Osteocyte (in vitro differentiated cells): Measurements from ENCODE around the gene MT4. TPM values are rescaled to one million over a fixed set of nuclear protein-coding genes. Genes with fewer than 3 reads are reported as not detected.

Source experiments
- DNase-seq: peaks from one replicate; pipeline ENCODE4 v3.0.0; 2021; ENCODE audit warnings: mixed read lengths; ENCODE audit not compliant: unreplicated experiment; ENCODE audit errors: extremely low spot score
- H3K27ac Mint-ChIP-seq: one replicate; pipeline ENCODE4 v1.8.0; 2021; ENCODE audit warnings: mild to moderate bottlenecking, mixed read lengths; ENCODE audit not compliant: unreplicated experiment
- H3K27me3 Mint-ChIP-seq: one replicate; pipeline ENCODE4 v1.8.0; 2021; ENCODE audit warnings: mixed read lengths; ENCODE audit not compliant: unreplicated experiment
- H3K36me3 Mint-ChIP-seq: one replicate; pipeline ENCODE4 v1.8.0; 2021; ENCODE audit warnings: mixed read lengths; ENCODE audit not compliant: unreplicated experiment
- H3K4me1 Mint-ChIP-seq: one replicate; pipeline ENCODE4 v1.8.0; 2021; ENCODE audit warnings: mixed read lengths; ENCODE audit not compliant: unreplicated experiment
- H3K4me3 Mint-ChIP-seq: one replicate; pipeline ENCODE4 v1.8.0; 2021; ENCODE audit warnings: mild to moderate bottlenecking, moderate library complexity, mixed read lengths; ENCODE audit not compliant: unreplicated experiment
- H3K9me3 Mint-ChIP-seq: one replicate; pipeline ENCODE4 v1.8.0; 2021; ENCODE audit warnings: mixed read lengths; ENCODE audit not compliant: unreplicated experiment
- total RNA-seq: library from RNA; stranded (reverse); gene quantifications from 2 replicates; pipeline ENCODE4 v1.2.1, GENCODE V29; 2021
- TF ChIP-seq, protein P1 (sequence below): fragments of 200-600 bp; sonication (generic); IDR thresholded peaks from 2 replicates; pipeline ENCODE4 v1.5.0; 2021; ENCODE audit warnings: antibody characterized with exemption, mild to moderate bottlenecking, moderate library complexity

MT4 gene
- total RNA-seq, 1 donor from 2014 or later, result not detected

DNA sequence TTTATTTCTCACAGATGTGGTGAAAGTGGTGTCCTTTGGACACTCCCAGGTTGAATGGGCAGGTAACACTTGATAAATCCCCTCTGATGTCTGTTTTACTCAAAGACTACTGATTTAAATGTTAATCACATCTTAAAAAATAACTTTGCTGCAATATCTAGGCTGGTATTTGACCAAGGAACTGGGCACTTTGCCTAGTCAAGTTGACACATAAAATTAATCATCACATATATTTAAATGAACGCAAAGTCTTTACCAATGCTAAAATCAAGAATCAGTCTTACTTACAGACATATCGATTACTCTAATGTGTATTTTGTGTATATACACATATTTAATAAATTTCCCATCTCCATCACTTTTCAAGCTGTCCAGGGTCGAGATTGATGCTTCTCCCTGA is 50.5 kb downstream of the MT4 start:
- no peaks in the 10 kb centered on the region for H3K27me3 Mint-ChIP-seq

DNA sequence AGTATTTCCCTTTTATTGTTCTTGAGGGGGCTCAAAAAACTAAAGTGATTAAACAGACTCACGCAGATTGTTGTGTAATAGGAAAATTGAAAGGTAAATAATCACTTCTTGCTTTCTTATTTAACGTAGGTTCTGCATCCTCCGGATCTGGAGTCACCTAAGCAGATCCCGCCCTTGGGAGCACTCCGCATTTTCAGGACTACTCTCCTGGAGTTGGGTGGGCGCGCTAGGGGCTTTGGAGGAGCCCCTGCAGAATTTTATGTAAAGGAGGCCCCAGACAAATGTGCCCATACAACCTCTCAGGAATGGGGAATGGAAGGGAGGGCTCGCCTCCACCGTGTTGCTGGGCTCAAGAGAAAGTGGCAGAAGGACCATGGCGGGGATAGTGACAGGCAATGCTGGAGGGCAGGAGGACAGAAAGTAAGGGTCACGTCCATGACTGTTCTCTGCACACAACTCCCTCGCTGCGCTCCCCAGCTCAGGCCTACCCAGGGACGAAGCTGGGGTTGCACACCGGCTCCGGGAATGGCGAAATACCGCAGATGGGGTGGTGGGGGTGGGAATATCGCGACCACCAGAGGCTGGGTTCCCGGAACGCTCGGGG is 51.8 kb downstream of the MT4 start:
- Mint-ChIP-seq H3K9me3 (no peaks in the 10 kb centered on the region), H3K4me1 (peaks cover 26% of the 10 kb centered on the region), H3K27me3 (no peaks in the 10 kb centered on the region), H3K27ac (no peak overlapping the region), H3K4me3 (peak overlapping the region; percentile 4), H3K36me3 (no peaks in the 10 kb centered on the region)
- TF ChIP-seq, protein P1, sequence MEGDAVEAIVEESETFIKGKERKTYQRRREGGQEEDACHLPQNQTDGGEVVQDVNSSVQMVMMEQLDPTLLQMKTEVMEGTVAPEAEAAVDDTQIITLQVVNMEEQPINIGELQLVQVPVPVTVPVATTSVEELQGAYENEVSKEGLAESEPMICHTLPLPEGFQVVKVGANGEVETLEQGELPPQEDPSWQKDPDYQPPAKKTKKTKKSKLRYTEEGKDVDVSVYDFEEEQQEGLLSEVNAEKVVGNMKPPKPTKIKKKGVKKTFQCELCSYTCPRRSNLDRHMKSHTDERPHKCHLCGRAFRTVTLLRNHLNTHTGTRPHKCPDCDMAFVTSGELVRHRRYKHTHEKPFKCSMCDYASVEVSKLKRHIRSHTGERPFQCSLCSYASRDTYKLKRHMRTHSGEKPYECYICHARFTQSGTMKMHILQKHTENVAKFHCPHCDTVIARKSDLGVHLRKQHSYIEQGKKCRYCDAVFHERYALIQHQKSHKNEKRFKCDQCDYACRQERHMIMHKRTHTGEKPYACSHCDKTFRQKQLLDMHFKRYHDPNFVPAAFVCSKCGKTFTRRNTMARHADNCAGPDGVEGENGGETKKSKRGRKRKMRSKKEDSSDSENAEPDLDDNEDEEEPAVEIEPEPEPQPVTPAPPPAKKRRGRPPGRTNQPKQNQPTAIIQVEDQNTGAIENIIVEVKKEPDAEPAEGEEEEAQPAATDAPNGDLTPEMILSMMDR, result no peak
- no peak for DNase-seq

More for the DNA sequence above, 50.5 kb downstream of the MT4 start:
- peaks cover 35% of the 10 kb centered on the region for H3K4me1 Mint-ChIP-seq
- H3K4me3 Mint-ChIP-seq, result no peak overlapping the region
- no peak for DNase-seq
- no peak overlapping the region for H3K27ac Mint-ChIP-seq
- no peaks in the 10 kb centered on the region for H3K9me3 Mint-ChIP-seq
- no peaks in the 10 kb centered on the region for H3K36me3 Mint-ChIP-seq
- TF ChIP-seq, protein P1, result no peak

DNA sequence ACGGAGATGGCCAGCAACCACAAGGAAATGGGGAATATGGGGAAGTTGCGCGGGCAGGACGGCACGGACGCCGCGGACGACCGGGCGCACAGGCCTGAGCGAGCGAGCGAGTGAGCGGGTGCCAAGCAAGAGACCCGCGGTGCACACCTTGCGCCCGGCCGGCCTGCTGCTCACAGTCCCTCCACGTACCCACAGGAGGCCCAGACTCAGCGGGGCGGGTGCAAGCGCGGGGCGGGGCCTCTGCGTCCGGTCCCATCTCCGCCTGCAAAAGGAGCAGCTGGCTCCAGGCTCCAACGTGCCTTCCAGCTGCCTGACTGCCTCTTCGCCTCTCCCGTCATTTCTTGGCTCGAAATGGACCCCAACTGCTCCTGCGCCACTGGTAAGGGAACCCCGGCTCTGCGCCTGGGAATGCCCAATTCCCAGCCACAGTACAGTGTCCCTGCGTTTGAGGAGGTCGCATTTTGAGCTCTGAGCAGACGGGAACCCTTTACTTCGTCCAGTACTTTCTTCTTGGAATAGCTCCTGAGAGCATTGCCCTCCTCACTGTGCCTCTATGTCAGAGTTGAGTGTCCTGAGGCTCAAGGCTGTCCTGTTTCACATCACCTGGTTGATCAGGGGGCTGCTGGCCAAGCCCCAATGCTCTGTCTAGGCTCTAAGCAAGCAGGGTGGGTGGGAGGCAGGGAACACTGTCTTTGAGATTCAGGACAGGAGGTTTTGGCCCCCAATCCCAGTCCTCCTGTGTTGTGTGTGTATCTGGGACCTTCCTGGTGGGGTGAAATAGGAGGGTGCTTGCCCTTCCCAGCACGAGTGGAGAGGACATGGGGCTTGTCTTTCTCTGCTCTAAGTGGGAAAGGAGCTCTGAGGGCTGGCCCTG is 52.6 kb downstream of the MT4 start:
- peaks cover 28% of the 10 kb centered on the region for H3K4me1 Mint-ChIP-seq
- no peaks in the 10 kb centered on the region for H3K9me3 Mint-ChIP-seq
- TF ChIP-seq, protein P1, result no peak
- H3K4me3 Mint-ChIP-seq, result peak overlapping the region; percentile 42
- no peak for DNase-seq
- H3K36me3 Mint-ChIP-seq, result no peaks in the 10 kb centered on the region
- H3K27me3 Mint-ChIP-seq, result no peaks in the 10 kb centered on the region
- H3K27ac Mint-ChIP-seq, result no peak overlapping the region

DNA sequence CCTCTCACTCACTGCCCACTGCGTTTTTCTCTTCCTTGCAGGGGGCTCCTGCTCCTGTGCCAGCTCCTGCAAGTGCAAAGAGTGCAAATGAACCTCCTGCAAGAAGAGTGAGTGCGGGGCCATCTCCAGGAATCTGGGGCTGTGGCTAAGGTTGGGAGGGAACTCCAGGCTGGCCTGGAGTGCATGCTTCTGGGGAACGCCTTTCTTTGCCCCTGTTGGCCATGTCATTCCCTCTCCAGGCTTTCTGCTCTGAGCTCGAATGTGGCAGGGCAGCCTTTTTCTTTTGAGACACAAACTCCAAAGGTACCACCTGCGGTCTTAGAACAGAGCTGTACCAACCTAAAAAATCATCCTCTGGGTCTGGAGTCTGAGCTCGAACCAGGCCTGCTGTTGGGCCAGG is 53.3 kb downstream of the MT4 start:
- no peak overlapping the region for H3K27ac Mint-ChIP-seq
- no peaks in the 10 kb centered on the region for H3K36me3 Mint-ChIP-seq
- peaks cover 26% of the 10 kb centered on the region for H3K4me1 Mint-ChIP-seq

More for the DNA sequence above, 53.3 kb downstream of the MT4 start:
- H3K27me3 Mint-ChIP-seq, result no peaks in the 10 kb centered on the region
- TF ChIP-seq, protein P1, result no peak
- no peak overlapping the region for H3K4me3 Mint-ChIP-seq
- DNase-seq, result no peak
- H3K9me3 Mint-ChIP-seq, result no peaks in the 10 kb centered on the region

Other genes with a start within 250 kb of the MT4 start
- 117 and 136 TPM in 2 replicates for gene AMFR, start 139.5 kb upstream of the MT4 start, total RNA-seq
- 103 and 105 TPM in 2 replicates for gene NUDT21, start 113.7 kb upstream of the MT4 start, total RNA-seq
- gene OGFOD1, start 113.5 kb upstream of the MT4 start, total RNA-seq, result 46.3 and 50.6 TPM in 2 replicates
- gene BBS2, start 45.0 kb upstream of the MT4 start, total RNA-seq, result 58.7 and 66.0 TPM in 2 replicates
- gene MT3, start 24.5 kb downstream of the MT4 start, total RNA-seq, result not detected in 2 replicates
- 384 and 419 TPM in 2 replicates for gene MT2A, start 43.5 kb downstream of the MT4 start, total RNA-seq
- 37.5 and 43.6 TPM in 2 replicates for gene MT1E, start 60.7 kb downstream of the MT4 start, total RNA-seq
- 0.44 and 1.2 TPM in 2 replicates for gene MT1M, start 67.6 kb downstream of the MT4 start, total RNA-seq
- not detected in 2 replicates for gene MT1A, start 73.6 kb downstream of the MT4 start, total RNA-seq
- gene MT1B, start 86.8 kb downstream of the MT4 start, total RNA-seq, result not detected in 2 replicates
- gene MT1F, start 92.9 kb downstream of the MT4 start, total RNA-seq, result 12.7 and 14.9 TPM in 2 replicates
- not detected in 2 replicates for gene MT1G, start 103.0 kb downstream of the MT4 start, total RNA-seq
- not detected in 2 replicates for gene MT1H, start 104.7 kb downstream of the MT4 start, total RNA-seq
- 63.8 and 67.5 TPM in 2 replicates for gene MT1X, start 117.4 kb downstream of the MT4 start, total RNA-seq
- gene NUP93, start 165.1 kb downstream of the MT4 start, total RNA-seq, result 81.7 and 85.1 TPM in 2 replicates